ENCODE data around the gene FRMD4A.

The FRMD4A gene

GRCh38 chr10:13801907-13802288 lies 528.8 kb downstream of the FRMD4A start:
- no peak for DNase-seq (ENCODE audit: extremely low read depth, low read depth)
- no peak overlapping the region for H3K4me3 ChIP-seq (replicated peaks; ENCODE audit: low read depth, low read length)
- TF ChIP-seq, protein P1, sequence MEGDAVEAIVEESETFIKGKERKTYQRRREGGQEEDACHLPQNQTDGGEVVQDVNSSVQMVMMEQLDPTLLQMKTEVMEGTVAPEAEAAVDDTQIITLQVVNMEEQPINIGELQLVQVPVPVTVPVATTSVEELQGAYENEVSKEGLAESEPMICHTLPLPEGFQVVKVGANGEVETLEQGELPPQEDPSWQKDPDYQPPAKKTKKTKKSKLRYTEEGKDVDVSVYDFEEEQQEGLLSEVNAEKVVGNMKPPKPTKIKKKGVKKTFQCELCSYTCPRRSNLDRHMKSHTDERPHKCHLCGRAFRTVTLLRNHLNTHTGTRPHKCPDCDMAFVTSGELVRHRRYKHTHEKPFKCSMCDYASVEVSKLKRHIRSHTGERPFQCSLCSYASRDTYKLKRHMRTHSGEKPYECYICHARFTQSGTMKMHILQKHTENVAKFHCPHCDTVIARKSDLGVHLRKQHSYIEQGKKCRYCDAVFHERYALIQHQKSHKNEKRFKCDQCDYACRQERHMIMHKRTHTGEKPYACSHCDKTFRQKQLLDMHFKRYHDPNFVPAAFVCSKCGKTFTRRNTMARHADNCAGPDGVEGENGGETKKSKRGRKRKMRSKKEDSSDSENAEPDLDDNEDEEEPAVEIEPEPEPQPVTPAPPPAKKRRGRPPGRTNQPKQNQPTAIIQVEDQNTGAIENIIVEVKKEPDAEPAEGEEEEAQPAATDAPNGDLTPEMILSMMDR (IDR thresholded peaks at IDR 0.05; ENCODE audit: low read depth, low read length, missing control alignments), result no peak

- DNase-seq (ENCODE audit: extremely low read depth, low read depth), result no peak
- TF ChIP-seq, protein P1 (IDR thresholded peaks at IDR 0.05; ENCODE audit: low read depth, low read length, missing control alignments), result no peak
- H3K4me3 ChIP-seq (replicated peaks; ENCODE audit: low read depth, low read length), result no peak overlapping the region
Measured at GRCh38 chr10:13801156-13801906, 529.4 kb downstream of the FRMD4A start.

GRCh38 chr10:13797164-13797563 lies 533.6 kb downstream of the FRMD4A start:
- H3K4me3 ChIP-seq (replicated peaks; ENCODE audit: low read depth, low read length), result no peak overlapping the region
- TF ChIP-seq, protein P1 (IDR thresholded peaks at IDR 0.05; ENCODE audit: low read depth, low read length, missing control alignments), result no peak
- DNase-seq (ENCODE audit: extremely low read depth, low read depth), result no peak

DNA sequence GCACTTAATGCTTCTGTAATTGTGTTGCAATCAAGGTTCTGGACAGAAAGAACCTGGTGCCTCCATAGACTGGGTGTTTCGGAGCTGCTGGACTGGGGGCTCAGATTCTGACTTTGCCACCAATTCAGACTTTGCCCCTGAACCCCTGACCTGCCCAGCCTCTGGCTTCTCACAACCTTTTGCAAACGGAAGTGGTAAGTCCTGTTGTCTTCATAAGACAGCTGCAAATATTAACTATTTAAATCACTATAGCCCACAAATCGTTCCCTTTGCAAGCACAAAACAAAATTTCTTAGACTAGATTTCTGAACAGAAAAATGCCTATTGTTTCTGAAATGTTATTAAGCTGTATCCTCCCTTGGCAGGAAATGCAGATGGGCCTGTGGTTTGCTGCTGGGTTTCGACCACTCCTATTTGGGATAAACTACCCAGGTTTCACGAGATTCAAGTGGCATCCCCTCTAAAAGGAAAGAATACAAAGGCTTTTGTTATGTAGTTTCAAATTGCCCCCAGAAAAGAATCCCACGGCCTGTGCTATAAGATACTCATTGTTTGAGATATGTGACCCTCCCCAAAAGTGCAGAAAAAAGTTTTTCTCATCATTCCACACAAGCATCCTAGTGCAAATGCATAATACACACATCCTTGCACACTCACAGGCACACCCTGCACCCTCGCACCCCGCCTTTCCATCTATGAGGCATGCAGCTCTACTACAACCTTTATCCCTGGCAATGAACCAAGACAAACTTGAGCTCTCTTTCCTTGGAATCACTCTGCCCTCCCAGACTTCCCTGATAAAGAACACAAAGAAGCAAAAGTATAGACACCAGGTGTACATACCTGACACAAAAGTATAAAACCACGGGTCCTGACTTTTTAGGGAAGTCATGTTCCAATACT lies 534.8 kb downstream of the FRMD4A start:
- TF ChIP-seq, protein P1 (IDR thresholded peaks at IDR 0.05; ENCODE audit: low read depth, low read length, missing control alignments), result no peak
- H3K4me3 ChIP-seq (replicated peaks; ENCODE audit: low read depth, low read length), result no peak overlapping the region
- DNase-seq (ENCODE audit: extremely low read depth, low read depth), result no peak

- no peak overlapping the region for H3K4me3 ChIP-seq (replicated peaks; ENCODE audit: low read depth, low read length)
- DNase-seq (ENCODE audit: extremely low read depth, low read depth), result no peak
- TF ChIP-seq, protein P1 (IDR thresholded peaks at IDR 0.05; ENCODE audit: low read depth, low read length, missing control alignments), result no peak
Measured at GRCh38 chr10:13794992-13795612, 535.6 kb downstream of the FRMD4A start.

DNA sequence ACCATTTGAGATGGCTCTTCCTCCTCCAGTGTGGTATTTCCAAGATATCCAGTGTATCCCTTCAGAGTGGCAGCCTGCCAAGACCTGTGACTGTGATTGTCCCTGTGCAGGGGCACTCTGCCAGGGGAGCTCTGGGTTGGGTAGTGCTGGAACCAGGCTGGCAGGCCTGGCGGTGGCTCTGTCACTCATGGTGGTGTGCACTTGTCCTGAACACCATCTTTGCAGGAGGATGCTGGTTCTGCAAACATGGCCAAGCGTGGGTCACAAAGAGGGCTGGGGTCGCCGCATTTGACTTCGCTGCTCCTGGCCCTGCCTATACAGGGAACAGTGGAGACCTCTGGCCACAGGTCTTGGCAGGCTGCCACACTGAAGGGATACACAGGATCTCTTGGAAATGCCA lies 538.7 kb downstream of the FRMD4A start:
- DNase-seq (ENCODE audit: extremely low read depth, low read depth), result no peak
- H3K4me3 ChIP-seq (replicated peaks; ENCODE audit: low read depth, low read length), result no peak overlapping the region
- TF ChIP-seq, protein P1 (IDR thresholded peaks at IDR 0.05; ENCODE audit: low read depth, low read length, missing control alignments), result no peak
